PC-9 (cell line): Measurements from ENCODE around the gene LMF1. TPM values are rescaled to one million over a fixed set of nuclear protein-coding genes. Genes with fewer than 3 reads are reported as not detected.

Experiments used
- BruUV-seq: library from RNA; stranded (reverse); fragments of 400-500 nt; replicated peaks from 2 replicates; lab custom pipeline; 2021; lab: Mats Ljungman, UMichigan
- CTCF ChIA-PET: fragments of 300-600 bp; sonication (Branson Sonifier 250); formaldehyde crosslinking; loops from one replicate; lab custom pipeline; 2022; ENCODE audit warnings: antibody characterized with exemption; lab: Charles Lee
- POLR2A ChIA-PET: fragments of 300-600 bp; sonication (Branson Sonifier 250); formaldehyde crosslinking; loops from one replicate; lab custom pipeline; 2022; ENCODE audit warnings: antibody characterized with exemption; ENCODE audit not compliant: unreplicated experiment; lab: Charles Lee
- DNase-seq, 2 experiments: peaks; one replicate each; pipeline versions ENCODE4 v3.0.0 to v3.0.0-alpha.2; 2015 to 2022; ENCODE audit warnings: mixed read lengths in 1 of 2
- H2AFZ ChIP-seq: fragments of 200-600 bp; sonication (generic); 2 replicates; pipeline ENCODE4 v1.8.1; 2017; ENCODE audit warnings: antibody characterized with exemption
- H3F3A ChIP-seq: fragments of 200-600 bp; sonication (generic); 2 replicates; pipeline ENCODE4 v1.8.1; 2017; ENCODE audit warnings: antibody characterized with exemption, mild to moderate bottlenecking, low read depth; ENCODE audit not compliant: insufficient read depth
- H3K27ac ChIP-seq: fragments of 200-600 bp; sonication (generic); 2 replicates; pipeline ENCODE4 v1.6.1; 2016; ENCODE audit warnings: mixed run types
- H3K27me3 ChIP-seq: fragments of 200-600 bp; sonication (generic); 2 replicates; pipeline ENCODE4 v1.6.1; 2016; ENCODE audit warnings: low read depth, mixed run types; ENCODE audit not compliant: insufficient read depth
- H3K36me3 ChIP-seq: fragments of 200-600 bp; sonication (generic); 2 replicates; pipeline ENCODE4 v1.6.1; 2016; ENCODE audit warnings: low read depth, mixed run types
- H3K4me1 ChIP-seq: fragments of 200-600 bp; sonication (generic); replicated peaks from 2 replicates; pipeline ENCODE4 v1.6.1; 2016; ENCODE audit warnings: mixed run types; ENCODE audit not compliant: insufficient read depth
- H3K4me2 ChIP-seq: fragments of 200-600 bp; sonication (generic); 2 replicates; pipeline ENCODE4 v1.6.1; 2017; ENCODE audit warnings: mixed run types
- H3K4me3 ChIP-seq: fragments of 200-600 bp; sonication (generic); 2 replicates; pipeline ENCODE4 v1.6.1; 2016; ENCODE audit warnings: mixed run types
- H3K79me2 ChIP-seq: fragments of 200-600 bp; sonication (generic); 2 replicates; pipeline ENCODE4 v1.6.1; 2017; ENCODE audit warnings: low read depth, mixed run types
- H3K9me2 ChIP-seq: fragments of 200-600 bp; sonication (generic); 2 replicates; pipeline ENCODE4 v1.8.1; 2017; ENCODE audit warnings: mild to moderate bottlenecking; ENCODE audit not compliant: insufficient read depth
- H3K9me3 ChIP-seq: fragments of 200-600 bp; sonication (generic); 2 replicates; pipeline ENCODE4 v1.8.1; 2016; ENCODE audit warnings: low read depth; ENCODE audit not compliant: insufficient read depth
- H4K20me1 ChIP-seq: fragments of 200-600 bp; sonication (generic); 2 replicates; pipeline ENCODE4 v1.8.1; 2017; ENCODE audit not compliant: insufficient read depth
- EZH2 ChIP-seq: fragments of 200-600 bp; sonication (generic); IDR thresholded peaks from 2 replicates; pipeline ENCODE4 v1.8.0; 2017; ENCODE audit warnings: antibody characterized with exemption, low read depth
- intact Hi-C: fragments of 100-400 bp; cut with micrococcal nuclease; formaldehyde crosslinking; loops from one replicate; pipeline ENCODE4 v1.10.0; 2022; ENCODE audit not compliant: unreplicated experiment
- total RNA-seq: library from RNA; stranded (reverse); gene quantifications from 2 replicates; pipeline ENCODE4 v1.2.3, GENCODE V29; 2021
- TF ChIP-seq, protein P1 (sequence below): fragments of 200-600 bp; sonication (generic); conservative IDR thresholded peaks from 2 replicates; pipeline ENCODE4 v1.6.1; 2017; ENCODE audit warnings: mixed run types, antibody characterized with exemption, mild to moderate bottlenecking, moderate library complexity

The LMF1 gene
- total RNA-seq, 1 experiment from 2014 or later: 31.3 TPM

GRCh38 chr16:927406-927805 is 43.4 kb downstream of the LMF1 start:
- no peak overlapping the region for H2AFZ ChIP-seq
- no peaks in the 10 kb centered on the region for H3K9me3 ChIP-seq
- intact Hi-C loops: no loop called here
- H3K79me2 ChIP-seq: no peaks in the 10 kb centered on the region
- DNase-seq: no peak
- H3K36me3 ChIP-seq: no peaks in the 10 kb centered on the region
- POLR2A ChIA-PET: no interaction called here
- CTCF ChIA-PET: no interaction called here
- no peaks in the 10 kb centered on the region for H3K27me3 ChIP-seq
- H3K27ac ChIP-seq: no peak overlapping the region
- no peaks in the 10 kb centered on the region for H3K4me1 ChIP-seq
- H3F3A ChIP-seq: peaks cover 9% of the 10 kb centered on the region; the same call in 1 of the 2 replicates
- 0 out of 2 replicates have a peak, but pooled peaks cover 3% of the 10 kb centered on the region for H4K20me1 ChIP-seq
- TF ChIP-seq EZH2: no peak
- TF ChIP-seq, protein P1, sequence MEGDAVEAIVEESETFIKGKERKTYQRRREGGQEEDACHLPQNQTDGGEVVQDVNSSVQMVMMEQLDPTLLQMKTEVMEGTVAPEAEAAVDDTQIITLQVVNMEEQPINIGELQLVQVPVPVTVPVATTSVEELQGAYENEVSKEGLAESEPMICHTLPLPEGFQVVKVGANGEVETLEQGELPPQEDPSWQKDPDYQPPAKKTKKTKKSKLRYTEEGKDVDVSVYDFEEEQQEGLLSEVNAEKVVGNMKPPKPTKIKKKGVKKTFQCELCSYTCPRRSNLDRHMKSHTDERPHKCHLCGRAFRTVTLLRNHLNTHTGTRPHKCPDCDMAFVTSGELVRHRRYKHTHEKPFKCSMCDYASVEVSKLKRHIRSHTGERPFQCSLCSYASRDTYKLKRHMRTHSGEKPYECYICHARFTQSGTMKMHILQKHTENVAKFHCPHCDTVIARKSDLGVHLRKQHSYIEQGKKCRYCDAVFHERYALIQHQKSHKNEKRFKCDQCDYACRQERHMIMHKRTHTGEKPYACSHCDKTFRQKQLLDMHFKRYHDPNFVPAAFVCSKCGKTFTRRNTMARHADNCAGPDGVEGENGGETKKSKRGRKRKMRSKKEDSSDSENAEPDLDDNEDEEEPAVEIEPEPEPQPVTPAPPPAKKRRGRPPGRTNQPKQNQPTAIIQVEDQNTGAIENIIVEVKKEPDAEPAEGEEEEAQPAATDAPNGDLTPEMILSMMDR: no peak
- H3K4me2 ChIP-seq: no peak overlapping the region
- no peaks in the 10 kb centered on the region for H3K9me2 ChIP-seq
- H3K4me3 ChIP-seq: no peak overlapping the region
- no TSS peak for BruUV-seq

GRCh38 chr16:926715-927114 is 44.1 kb downstream of the LMF1 start:
- TF ChIP-seq EZH2: no peak
- TF ChIP-seq, protein P1: no peak
- no peaks in the 10 kb centered on the region for H3K27me3 ChIP-seq
- no peak overlapping the region for H3K4me2 ChIP-seq
- H4K20me1 ChIP-seq: 0 out of 2 replicates have a peak, but pooled peaks cover 3% of the 10 kb centered on the region
- ChIA-PET CTCF (no interaction called here), POLR2A (no interaction called here)
- H3K4me3 ChIP-seq: no peak overlapping the region
- no peaks in the 10 kb centered on the region for H3K79me2 ChIP-seq
- peaks cover 9% of the 10 kb centered on the region; the same call in 1 of the 2 replicates for H3F3A ChIP-seq
- intact Hi-C loops: no loop called here
- no peaks in the 10 kb centered on the region for H3K4me1 ChIP-seq
- H3K27ac ChIP-seq: no peak overlapping the region
- H2AFZ ChIP-seq: no peak overlapping the region
- no TSS peak for BruUV-seq
- no peaks in the 10 kb centered on the region for H3K9me2 ChIP-seq
- no peaks in the 10 kb centered on the region for H3K36me3 ChIP-seq
- DNase-seq: no peak
- H3K9me3 ChIP-seq: no peaks in the 10 kb centered on the region

GRCh38 chr16:924806-925205 is 46.0 kb downstream of the LMF1 start:
- intact Hi-C loops: no loop called here
- Histone ChIP-seq H3F3A (peaks cover 9% of the 10 kb centered on the region; the same call in 1 of the 2 replicates), H3K9me2 (no peaks in the 10 kb centered on the region), H4K20me1 (0 out of 2 replicates have a peak, but pooled peaks cover 3% of the 10 kb centered on the region), H3K4me1 (no peaks in the 10 kb centered on the region), H3K27ac (no peak overlapping the region), H3K9me3 (no peaks in the 10 kb centered on the region), H3K4me2 (no peak overlapping the region), H3K36me3 (no peaks in the 10 kb centered on the region), H3K27me3 (no peaks in the 10 kb centered on the region), H2AFZ (no peak overlapping the region), H3K4me3 (no peak overlapping the region), H3K79me2 (no peaks in the 10 kb centered on the region)
- DNase-seq: no peak
- POLR2A ChIA-PET: no interaction called here
- TF ChIP-seq, protein P1: no peak
- no peak for TF ChIP-seq EZH2
- CTCF ChIA-PET: no interaction called here
- BruUV-seq: no TSS peak
